DOHH2 (cell line): ENCODE results near the gene CFAP68.

Source experiments
- H3F3A ChIP-seq: fragments of 200-600 bp; sonication (generic), shearing (Covaris generic); 2 replicates; pipeline ENCODE4 v1.6.0; 2016; ENCODE audit warnings: antibody characterized with exemption, mild to moderate bottlenecking; ENCODE audit not compliant: control insufficient read depth, insufficient read depth
- H3K27ac ChIP-seq: fragments of 200-600 bp; sonication (generic); 2 replicates; pipeline ENCODE4 v1.5.1; 2014; ENCODE audit warnings: low read depth, mild to moderate bottlenecking, low read length, moderate library complexity
- H3K27me3 ChIP-seq: fragments of 200-600 bp; sonication (generic); 2 replicates; pipeline ENCODE4 v1.6.1; 2014; ENCODE audit warnings: mild to moderate bottlenecking, low read length, mixed read lengths; ENCODE audit not compliant: control insufficient read depth
- H3K36me3 ChIP-seq: fragments of 200-600 bp; sonication (generic); 2 replicates; pipeline ENCODE4 v1.6.1; 2014; ENCODE audit warnings: mild to moderate bottlenecking, low read length, moderate library complexity, mixed read lengths; ENCODE audit not compliant: control insufficient read depth
- H3K4me1 ChIP-seq: fragments of 200-600 bp; sonication (generic); 2 replicates; pipeline ENCODE4 v1.6.1; 2014; ENCODE audit warnings: mild to moderate bottlenecking, low read length, mixed read lengths; ENCODE audit not compliant: control insufficient read depth
- H3K4me2 ChIP-seq: fragments of 200-600 bp; sonication (generic); 2 replicates; pipeline ENCODE4 v1.6.0; 2014; ENCODE audit warnings: mild to moderate bottlenecking, low read length, moderate library complexity
- H3K4me3 ChIP-seq: fragments of 200-600 bp; sonication (generic); 2 replicates; pipeline ENCODE4 v1.5.1; 2014; ENCODE audit warnings: mild to moderate bottlenecking, low read length, mixed read lengths
- H3K79me2 ChIP-seq: fragments of 200-600 bp; sonication (generic); 2 replicates; pipeline ENCODE4 v1.6.1; 2014; ENCODE audit warnings: mild to moderate bottlenecking, low read length, mixed read lengths; ENCODE audit not compliant: control insufficient read depth
- H3K9me2 ChIP-seq: fragments of 200-600 bp; sonication (generic); replicated peaks from 2 replicates; pipeline ENCODE4 v1.6.1; 2014; ENCODE audit warnings: mild to moderate bottlenecking, low read length, mixed read lengths; ENCODE audit not compliant: control insufficient read depth
- H3K9me3 ChIP-seq: fragments of 200-600 bp; sonication (generic); 2 replicates; pipeline ENCODE4 v1.6.1; 2014; ENCODE audit warnings: antibody characterized with exemption, low read length, mixed read lengths; ENCODE audit not compliant: control insufficient read depth, insufficient read depth
- H4K20me1 ChIP-seq: fragments of 200-600 bp; sonication (generic); 2 replicates; pipeline ENCODE4 v1.6.0; 2014; ENCODE audit warnings: low read depth, mild to moderate bottlenecking, antibody characterized with exemption, low read length, moderate library complexity; ENCODE audit not compliant: control insufficient read depth, insufficient read depth
- EZH2phosphoT487 ChIP-seq: fragments of 200-600 bp; sonication (generic); IDR thresholded peaks from 2 replicates; pipeline ENCODE4 v1.6.1; 2017; ENCODE audit warnings: borderline replicate concordance, mild to moderate bottlenecking, antibody characterized with exemption, low read length, moderate library complexity, mixed read lengths
- TF ChIP-seq, protein P1 (sequence below): fragments of 200-600 bp; sonication (generic); IDR thresholded peaks from one replicate; pipeline ENCODE4 v1.5.1; 2014; ENCODE audit warnings: antibody characterized with exemption, mild to moderate bottlenecking, low read depth, low read length; ENCODE audit not compliant: poor library complexity, severe bottlenecking

CFAP68 gene

DNA sequence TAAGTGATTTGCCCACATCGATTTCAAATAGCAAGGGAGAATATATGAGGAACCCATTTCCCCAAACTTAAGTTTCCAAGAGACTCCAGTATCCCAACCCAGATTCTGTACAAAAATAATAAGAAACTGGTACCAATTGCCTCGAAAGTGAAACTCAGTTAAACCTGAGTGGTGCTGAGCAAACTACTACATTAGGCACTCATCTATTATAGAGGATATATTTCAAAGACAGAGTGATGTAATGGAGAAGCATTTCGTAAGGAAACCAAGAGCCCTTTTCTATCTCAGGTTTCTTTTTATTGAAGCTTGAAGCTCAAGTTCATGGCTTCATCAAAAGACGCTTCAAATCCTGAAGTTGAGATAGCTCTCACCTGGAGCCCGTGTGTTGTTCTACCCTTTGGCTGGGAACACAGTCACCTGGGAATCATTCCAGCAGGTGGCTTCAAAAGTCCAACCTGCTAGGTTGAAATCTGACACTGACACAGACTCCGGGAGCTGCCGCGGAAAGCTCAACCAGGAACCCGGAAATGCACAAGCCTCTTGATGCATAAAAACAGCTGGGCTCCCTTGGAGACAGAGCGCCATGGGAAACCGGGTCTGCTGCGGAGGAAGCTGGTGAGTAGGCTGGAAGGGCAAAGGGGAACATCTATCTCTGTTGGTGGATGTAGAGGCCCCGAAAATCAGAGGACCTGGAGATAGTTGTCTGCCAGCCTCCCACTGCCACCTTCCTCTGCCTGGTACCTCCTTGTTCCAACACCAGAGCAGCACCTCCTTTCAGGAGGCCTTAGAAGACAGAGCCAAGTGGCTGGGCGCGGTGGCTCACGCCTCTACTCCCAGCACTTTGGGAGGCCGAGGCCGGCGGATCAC is 39.3 kb downstream of the CFAP68 start, which contains the start of gene C11orf52:
TSS of gene C11orf52 (plus strand) at position 524 of the 867 bp plus-strand sequence. CDS start at position 584, 60 bp downstream.
- Histone ChIP-seq H3K36me3 (no peaks in the 10 kb centered on the region), H3K4me1 (no peaks in the 10 kb centered on the region), H3K27me3 (peaks cover 25% of the 10 kb centered on the region), H3K9me2 (no peaks in the 10 kb centered on the region), H3K27ac (no peak within 1 kb of the TSS), H3K9me3 (no peaks in the 10 kb centered on the region), H4K20me1 (no peaks in the 10 kb centered on the region), H3K79me2 (no peaks in the 10 kb centered on the region), H3K4me2 (no peak within 1 kb of the TSS), H3F3A (no peaks in the 10 kb centered on the region), H3K4me3 (no peak within 1 kb of the TSS)
- no peak for TF ChIP-seq EZH2phosphoT487
- TF ChIP-seq, protein P1, sequence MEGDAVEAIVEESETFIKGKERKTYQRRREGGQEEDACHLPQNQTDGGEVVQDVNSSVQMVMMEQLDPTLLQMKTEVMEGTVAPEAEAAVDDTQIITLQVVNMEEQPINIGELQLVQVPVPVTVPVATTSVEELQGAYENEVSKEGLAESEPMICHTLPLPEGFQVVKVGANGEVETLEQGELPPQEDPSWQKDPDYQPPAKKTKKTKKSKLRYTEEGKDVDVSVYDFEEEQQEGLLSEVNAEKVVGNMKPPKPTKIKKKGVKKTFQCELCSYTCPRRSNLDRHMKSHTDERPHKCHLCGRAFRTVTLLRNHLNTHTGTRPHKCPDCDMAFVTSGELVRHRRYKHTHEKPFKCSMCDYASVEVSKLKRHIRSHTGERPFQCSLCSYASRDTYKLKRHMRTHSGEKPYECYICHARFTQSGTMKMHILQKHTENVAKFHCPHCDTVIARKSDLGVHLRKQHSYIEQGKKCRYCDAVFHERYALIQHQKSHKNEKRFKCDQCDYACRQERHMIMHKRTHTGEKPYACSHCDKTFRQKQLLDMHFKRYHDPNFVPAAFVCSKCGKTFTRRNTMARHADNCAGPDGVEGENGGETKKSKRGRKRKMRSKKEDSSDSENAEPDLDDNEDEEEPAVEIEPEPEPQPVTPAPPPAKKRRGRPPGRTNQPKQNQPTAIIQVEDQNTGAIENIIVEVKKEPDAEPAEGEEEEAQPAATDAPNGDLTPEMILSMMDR = no peak

DNA sequence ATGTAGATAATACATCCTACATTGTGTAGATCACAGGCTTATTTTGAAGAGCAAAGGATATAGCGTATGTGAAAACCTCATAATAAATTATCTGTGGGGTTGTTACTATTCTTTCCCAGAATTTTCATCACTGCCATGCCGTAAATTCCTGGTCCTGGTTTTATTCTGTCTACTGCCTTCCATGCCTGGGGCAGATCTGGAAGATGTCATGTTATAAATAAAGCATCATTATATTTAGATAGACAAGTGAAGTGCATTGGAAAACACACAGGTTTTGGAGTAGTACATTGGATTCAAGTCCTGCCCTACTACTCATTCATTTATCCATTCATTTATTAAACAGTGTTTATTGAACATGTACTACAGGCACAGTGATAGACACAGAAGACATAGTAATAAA is 41.6 kb downstream of the CFAP68 start:
- Histone ChIP-seq H3K9me2 (no peaks in the 10 kb centered on the region), H3K9me3 (no peaks in the 10 kb centered on the region), H3K36me3 (no peaks in the 10 kb centered on the region), H3F3A (no peaks in the 10 kb centered on the region), H3K4me3 (no peak overlapping the region), H3K4me2 (no peak overlapping the region), H3K27ac (no peak overlapping the region), H3K27me3 (peaks cover 10% of the 10 kb centered on the region), H4K20me1 (no peaks in the 10 kb centered on the region), H3K79me2 (no peaks in the 10 kb centered on the region), H3K4me1 (peaks cover under 1% of the 10 kb centered on the region)
- TF ChIP-seq EZH2phosphoT487 = no peak
- TF ChIP-seq, protein P1 = no peak

DNA sequence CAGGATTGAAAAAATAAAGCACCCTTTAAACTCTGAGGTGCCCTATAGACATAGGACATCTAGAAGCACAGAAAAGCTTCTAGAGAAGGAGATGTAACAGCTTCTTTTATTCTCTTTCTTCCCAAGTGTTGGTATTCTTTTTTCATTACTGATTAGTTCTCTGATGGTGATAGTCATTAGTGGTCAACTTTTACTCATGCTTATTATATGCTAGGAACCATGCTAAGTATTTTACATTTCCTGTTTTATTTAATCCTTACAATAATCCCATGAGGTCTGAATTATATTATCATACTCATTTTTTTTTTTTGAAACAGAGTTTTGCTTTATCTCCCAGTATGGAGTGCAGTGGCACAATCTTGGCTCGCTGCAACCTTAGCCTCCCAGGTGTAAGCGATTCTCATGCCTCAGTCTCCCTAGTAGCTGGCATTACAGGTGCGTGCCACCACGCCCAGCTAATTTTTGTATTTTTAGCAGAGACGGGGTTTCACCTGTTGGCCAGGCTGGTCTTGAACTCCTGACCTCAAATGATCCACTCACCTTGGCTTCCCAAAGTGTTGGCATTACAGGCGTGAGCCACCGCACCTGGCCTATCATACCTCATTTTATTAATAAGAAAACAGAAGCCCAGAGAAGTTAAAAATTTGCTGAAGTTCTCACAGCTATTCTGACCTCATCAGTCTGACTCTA is 42.3 kb downstream of the CFAP68 start:
- no peaks in the 10 kb centered on the region for H3K9me3 ChIP-seq
- H3K4me3 ChIP-seq = no peak overlapping the region
- no peaks in the 10 kb centered on the region for H3K36me3 ChIP-seq
- H3F3A ChIP-seq = no peaks in the 10 kb centered on the region
- H3K4me1 ChIP-seq = peaks cover 8% of the 10 kb centered on the region
- no peak overlapping the region for H3K27ac ChIP-seq
- no peaks in the 10 kb centered on the region for H3K9me2 ChIP-seq
- no peaks in the 10 kb centered on the region for H4K20me1 ChIP-seq
- no peak overlapping the region for H3K4me2 ChIP-seq
- H3K79me2 ChIP-seq = no peaks in the 10 kb centered on the region
- H3K27me3 ChIP-seq = peaks cover 2% of the 10 kb centered on the region
- TF ChIP-seq, protein P1 = no peak
- no peak for TF ChIP-seq EZH2phosphoT487
